ENCODE results near the gene PLXNC1. TPM values are rescaled to one million over a fixed set of nuclear protein-coding genes. Genes with fewer than 3 reads are reported as not detected.

Gene PLXNC1
- 15.7 TPM for total RNA-seq
- long read RNA-seq, full-length matches to known transcripts = 8 of 17 reads
- long read RNA-seq, partial matches to known transcripts = 3 of 17 reads
- long read RNA-seq, other reads (novel, unspliced or antisense) = 6 of 17 reads

- peak within 1 kb of the TSS; percentile 61 for H3K4me3 ChIP-seq
- intact Hi-C loops (cut with DNase I) = no loop called here
- no peaks in the 10 kb centered on the region for H3K9me3 ChIP-seq
- peaks cover 19% of the 10 kb centered on the region for H3K27me3 ChIP-seq
- H3K27ac ChIP-seq = peak within 1 kb of the TSS; percentile 14
- peak; percentile 67 for ATAC-seq
- H3K4me1 ChIP-seq = peaks cover 14% of the 10 kb centered on the region
- H3K36me3 ChIP-seq = no peaks in the 10 kb centered on the region
- no peak for TF ChIP-seq CTCF (IDR thresholded peaks at IDR 0.05)
- DNase-seq = peak; percentile 82
Measured at GRCh38 chr12:94147991-94148738, at the start of gene PLXNC1. Gene PLXNC1 (plus strand): TSS chr12:94148577. CDS start chr12:94148972, 395 bp downstream.

- Histone ChIP-seq H3K4me3 (no peak overlapping the region), H3K27ac (no peak overlapping the region), H3K36me3 (no peaks in the 10 kb centered on the region), H3K27me3 (no peaks in the 10 kb centered on the region), H3K9me3 (no peaks in the 10 kb centered on the region), H3K4me1 (peaks cover 5% of the 10 kb centered on the region)
- ATAC-seq (no peak), DNase-seq (no peak)
- intact Hi-C loops (cut with DNase I) = no loop called here
- no peak for TF ChIP-seq CTCF (IDR thresholded peaks at IDR 0.05)
Measured at GRCh38 chr12:94099191-94099590, 49.2 kb upstream of the PLXNC1 start.

- intact Hi-C loops (cut with DNase I) = loop anchor here (5.0 kb wide), 1 partner anchor 597 kb away; no protein-coding TSS in a partner anchor
- TF ChIP-seq CTCF (IDR thresholded peaks at IDR 0.05) = no peak
- Histone ChIP-seq H3K27ac (no peak overlapping the region), H3K9me3 (no peaks in the 10 kb centered on the region), H3K4me3 (no peak overlapping the region), H3K36me3 (no peaks in the 10 kb centered on the region), H3K27me3 (no peaks in the 10 kb centered on the region), H3K4me1 (peaks cover 5% of the 10 kb centered on the region)
- ATAC-seq (no peak), DNase-seq (no peak)
Measured at GRCh38 chr12:94099632-94100031, 48.7 kb upstream of the PLXNC1 start.

- Histone ChIP-seq H3K9me3 (no peaks in the 10 kb centered on the region), H3K27me3 (no peaks in the 10 kb centered on the region), H3K27ac (no peak overlapping the region), H3K4me1 (peaks cover 5% of the 10 kb centered on the region), H3K36me3 (no peaks in the 10 kb centered on the region), H3K4me3 (no peak overlapping the region)
- no peak for ATAC-seq
- intact Hi-C loops (cut with DNase I) = loop anchor here (5.0 kb wide), 1 partner anchor 598 kb away; no protein-coding TSS in a partner anchor
- TF ChIP-seq CTCF (IDR thresholded peaks at IDR 0.05) = no peak
- DNase-seq = no peak
Measured at GRCh38 chr12:94100211-94100627, 48.2 kb upstream of the PLXNC1 start.

GRCh38 chr12:94100990-94101737, 47.2 kb upstream of the PLXNC1 start:
- TF ChIP-seq CTCF (IDR thresholded peaks at IDR 0.05) = peak; percentile 93
- ATAC-seq (peak; percentile 96), DNase-seq (peak; percentile 90)
- no peaks in the 10 kb centered on the region for H3K36me3 ChIP-seq
- H3K4me1 ChIP-seq = peaks cover 5% of the 10 kb centered on the region
- intact Hi-C loops (cut with DNase I) = loop anchor here (5.0 kb wide), 1 partner anchor 599 kb away; no protein-coding TSS in a partner anchor
- H3K27ac ChIP-seq = no peak overlapping the region
- peak overlapping the region; percentile 62 for H3K4me3 ChIP-seq
- no peaks in the 10 kb centered on the region for H3K27me3 ChIP-seq
- no peaks in the 10 kb centered on the region for H3K9me3 ChIP-seq

All from upper lobe of right lung (tissue), 1 donor.